DMS114 treated with DMSO at 0.1 percent for 48 hours (cell line): Measurements from ENCODE around the gene COL4A1.

Experiments
- DNase-seq: peaks from one replicate; lab custom pipeline; 2025; ENCODE audit not compliant: unreplicated experiment; lab: John Stamatoyannopoulos, UW

COL4A1 gene

GRCh38 chr13:110225003-110225402 is 82.0 kb downstream of the COL4A1 start:
- no peak for DNase-seq

DNA sequence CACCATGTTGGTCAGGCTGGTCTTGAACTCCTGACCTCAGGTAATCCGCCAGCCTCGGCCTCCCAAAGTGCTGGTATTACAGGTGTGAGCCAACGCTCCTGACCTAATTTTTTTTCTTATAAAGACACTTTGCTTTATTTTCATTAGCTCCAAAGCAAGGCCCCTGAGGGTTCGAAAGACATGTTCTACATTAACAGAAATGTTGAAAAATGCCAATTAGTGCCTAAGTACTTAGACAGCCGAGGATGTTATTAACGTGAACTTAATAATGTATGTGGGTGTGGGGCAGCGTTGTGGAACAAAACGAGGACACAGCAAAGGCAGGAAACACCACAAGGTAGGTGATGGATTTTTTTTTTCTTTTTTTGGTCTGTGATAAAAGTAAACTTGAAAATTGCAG is 82.4 kb downstream of the COL4A1 start:
- DNase-seq, result no peak

GRCh38 chr13:110221406-110222117 is 85.4 kb downstream of the COL4A1 start:
- DNase-seq, result no peak

DNA sequence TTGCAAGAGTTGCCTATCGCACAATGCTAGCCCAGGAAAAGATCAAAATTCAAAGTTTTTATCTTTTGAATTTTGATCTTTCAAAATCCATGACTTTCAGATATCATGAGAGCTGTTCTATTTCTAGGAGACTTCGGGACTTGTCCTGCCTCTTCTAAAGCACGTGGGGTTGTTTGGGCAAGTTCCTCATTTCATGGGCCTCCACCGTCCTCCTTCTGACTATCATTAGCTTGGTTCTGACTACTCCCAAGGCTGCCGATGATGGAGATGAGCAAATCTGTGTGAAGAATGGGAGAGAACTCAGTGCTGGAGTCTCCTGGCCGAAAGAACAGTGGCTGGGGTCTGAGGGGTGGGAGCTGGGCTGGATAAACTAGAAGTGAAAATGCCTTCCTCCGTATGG is 86.5 kb downstream of the COL4A1 start:
- no peak for DNase-seq

- no peak for DNase-seq
Measured at GRCh38 chr13:110218581-110219201, 88.3 kb downstream of the COL4A1 start.

DNA sequence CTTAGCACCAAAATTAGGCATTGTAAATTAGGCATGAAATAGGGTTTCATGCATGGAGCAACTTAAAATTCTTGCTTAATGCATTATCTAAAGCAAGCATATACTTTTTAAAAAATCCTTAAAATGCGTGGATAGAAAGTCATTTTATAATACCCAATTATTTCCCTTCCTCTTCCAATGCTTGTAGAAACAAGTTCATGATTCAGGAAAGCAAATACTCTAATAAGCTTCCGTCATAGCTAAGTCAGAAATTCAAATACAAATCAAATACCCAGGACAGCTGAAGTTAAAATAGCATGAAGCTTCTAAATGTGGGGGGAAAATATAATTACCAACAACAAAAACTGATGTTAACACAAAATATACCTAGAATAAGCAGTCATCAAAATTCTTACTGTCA is 89.1 kb downstream of the COL4A1 start:
- no peak for DNase-seq

DNA sequence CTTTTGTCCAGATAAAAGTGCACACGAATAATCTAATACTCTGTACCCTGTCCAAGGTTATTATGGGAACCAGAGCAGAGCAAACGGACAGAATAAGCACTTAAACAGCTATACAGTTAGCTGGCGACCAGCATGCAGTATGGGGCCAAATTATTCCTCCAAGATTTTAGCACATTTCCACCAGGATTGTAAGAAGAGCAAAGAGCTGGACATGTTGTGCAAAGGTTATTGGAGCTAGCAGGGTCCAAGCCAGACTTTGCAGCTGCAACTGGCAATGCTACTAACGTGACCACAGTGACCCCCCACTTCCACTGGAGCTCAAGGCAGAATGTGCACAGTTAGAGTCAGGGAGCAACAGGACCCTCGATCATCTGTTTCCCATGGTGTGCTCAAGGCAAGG is 89.9 kb downstream of the COL4A1 start:
- no peak for DNase-seq

GRCh38 chr13:110216398-110217041 is 90.4 kb downstream of the COL4A1 start:
- no peak for DNase-seq

DNA sequence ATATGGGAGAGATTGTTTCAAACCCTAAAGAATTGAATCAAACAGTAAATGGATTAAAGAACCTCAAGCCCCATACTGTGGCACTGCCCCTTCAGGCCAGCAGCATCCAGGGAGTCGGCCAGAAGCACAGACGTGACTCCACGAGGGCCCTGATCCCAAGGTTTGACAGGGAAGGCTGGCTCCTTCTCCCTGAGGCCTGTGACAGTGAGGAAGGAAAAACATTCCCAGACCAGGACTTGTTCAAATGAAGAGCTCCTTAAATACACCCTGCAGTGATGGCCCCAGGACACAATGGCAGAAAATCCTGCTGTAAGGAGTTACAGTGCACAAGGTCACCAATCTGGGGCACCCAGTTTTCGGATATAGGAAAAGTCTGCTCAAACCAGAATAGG is 91.0 kb downstream of the COL4A1 start:
- DNase-seq, result no peak

DNA sequence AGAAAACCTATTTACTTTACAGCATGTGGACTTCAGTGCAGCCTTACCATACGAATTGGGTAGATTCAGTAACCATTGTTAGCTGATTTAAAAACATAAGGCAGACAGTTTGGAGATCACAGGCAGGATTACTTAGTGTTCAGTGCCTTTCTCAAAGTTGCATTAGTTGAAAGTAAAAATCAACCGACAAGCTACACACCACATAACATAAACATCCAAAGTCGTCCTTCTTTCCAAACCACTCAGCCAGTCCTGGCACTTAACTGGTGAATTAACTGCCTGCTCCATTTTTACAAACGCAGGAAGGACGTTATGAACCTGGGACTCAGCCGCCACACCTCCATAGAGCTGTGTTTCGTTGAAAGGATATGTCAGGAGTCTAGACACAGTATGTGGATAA is 91.4 kb downstream of the COL4A1 start:
- no peak for DNase-seq

- DNase-seq, result no peak
Measured at GRCh38 chr13:110214637-110215036, 92.3 kb downstream of the COL4A1 start.

DNA sequence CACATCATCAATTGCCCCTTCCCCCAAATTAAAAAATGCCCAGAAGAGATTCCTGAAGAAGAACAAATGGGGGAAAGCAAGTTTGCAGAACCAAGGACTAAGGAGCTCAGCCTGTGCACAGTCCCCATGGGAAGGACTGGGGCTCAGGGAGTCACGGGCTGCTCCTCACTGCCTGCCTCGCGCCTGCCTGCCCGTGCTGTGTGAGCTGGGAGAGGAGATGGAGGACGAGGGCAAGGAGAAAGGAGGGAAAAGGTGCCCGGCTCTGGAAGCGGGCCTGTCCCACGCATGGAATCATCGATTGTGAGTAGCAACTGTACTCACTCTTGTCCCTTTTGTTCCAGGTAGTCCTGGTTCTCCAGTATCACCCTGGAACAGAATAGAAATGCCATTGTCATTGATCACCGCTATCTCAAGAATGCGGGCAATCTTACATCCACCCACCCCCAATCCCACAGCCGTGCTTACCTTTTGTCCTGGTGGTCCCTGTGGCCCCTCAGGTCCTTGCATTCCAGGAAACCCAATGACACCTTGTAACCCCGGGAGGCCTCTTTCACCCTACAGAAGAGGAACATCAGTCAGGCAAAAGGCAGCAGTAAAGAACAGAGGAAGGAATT is 93.4 kb downstream of the COL4A1 start:
- no peak for DNase-seq

DNA sequence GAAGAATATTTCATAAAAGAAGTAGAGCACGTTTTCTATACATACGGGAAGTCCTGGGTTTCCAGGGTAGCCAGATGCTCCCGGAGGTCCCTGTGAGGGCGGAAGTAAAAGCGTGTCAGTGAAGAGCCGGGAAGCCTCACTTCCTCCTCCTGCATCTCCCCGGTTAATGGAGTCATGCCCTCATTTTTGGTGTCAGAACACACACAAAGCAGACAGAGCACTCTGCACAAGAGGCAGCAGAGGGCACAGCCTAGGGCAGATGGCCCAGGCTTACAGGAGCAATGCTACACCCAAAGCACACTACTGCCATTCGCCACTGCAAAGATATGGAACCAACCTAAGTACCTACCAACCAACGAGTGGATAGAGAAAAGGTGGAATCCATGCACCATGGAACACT is 94.4 kb downstream of the COL4A1 start:
- no peak for DNase-seq

DNA sequence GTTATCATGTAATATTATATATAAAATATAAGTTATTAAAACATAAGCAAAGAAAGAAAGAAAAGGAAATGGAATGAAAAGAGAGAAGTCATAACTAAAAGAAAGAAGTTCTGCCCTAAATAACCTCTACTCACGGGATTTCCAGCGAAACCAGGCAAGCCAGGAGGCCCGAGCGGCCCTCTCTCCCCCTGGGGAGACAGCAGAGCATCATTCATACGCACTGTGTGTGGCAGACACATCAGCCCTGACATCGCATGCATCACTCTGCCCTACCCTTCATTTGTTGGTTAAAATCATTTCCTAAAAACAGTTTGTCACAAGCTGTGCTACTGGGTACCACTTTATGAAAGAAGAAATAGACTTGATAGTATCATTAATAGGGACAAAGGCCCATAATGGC is 95.2 kb downstream of the COL4A1 start:
- DNase-seq, result no peak

DNA sequence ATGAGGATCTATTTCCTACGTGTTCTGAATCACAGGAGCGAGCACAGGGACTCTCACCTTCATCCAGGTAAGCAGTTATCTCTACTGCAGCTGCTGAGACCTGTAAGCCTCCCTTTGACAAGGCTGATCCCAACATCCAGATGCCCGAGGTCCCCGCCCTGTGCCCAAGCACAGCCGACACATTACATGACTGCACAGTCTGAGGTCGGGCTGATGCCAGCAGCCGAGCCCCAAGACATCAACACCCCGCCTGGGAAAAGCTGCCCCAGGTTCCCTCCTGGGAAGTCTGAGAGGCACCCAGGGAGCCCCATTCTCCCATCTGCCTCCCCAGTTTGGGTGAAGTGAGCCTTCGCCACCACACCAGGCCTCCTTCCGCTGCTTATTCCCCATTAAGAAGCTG is 95.9 kb downstream of the COL4A1 start:
- no peak for DNase-seq

GRCh38 chr13:110210604-110210985 is 96.4 kb downstream of the COL4A1 start:
- no peak for DNase-seq

- no peak for DNase-seq
Measured at GRCh38 chr13:110209950-110210603, 96.9 kb downstream of the COL4A1 start.

DNA sequence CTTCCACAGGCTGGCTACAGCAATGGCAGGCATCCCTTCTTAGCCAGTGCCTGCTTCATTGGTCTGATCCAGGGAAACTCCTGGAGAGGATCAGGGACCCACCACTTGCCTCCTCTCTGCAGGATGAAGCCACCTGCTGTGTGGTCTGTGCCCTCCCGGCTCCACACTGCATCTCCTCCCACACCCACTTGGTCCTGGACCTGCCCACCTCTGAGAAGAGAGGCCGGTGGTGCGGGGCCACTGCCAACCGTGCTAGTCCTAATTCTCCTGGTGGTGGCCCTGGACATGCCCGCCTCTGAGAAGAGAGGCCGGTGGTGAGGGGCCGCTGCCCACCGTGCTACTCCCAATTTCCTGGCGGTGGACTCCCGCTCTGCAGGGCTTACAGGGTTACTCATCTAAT is 98.8 kb downstream of the COL4A1 start:
- DNase-seq, result no peak

- no peak for DNase-seq
Measured at GRCh38 chr13:110206996-110207395, 100.0 kb downstream of the COL4A1 start.

GRCh38 chr13:110206185-110206584 is 100.8 kb downstream of the COL4A1 start:
- no peak for DNase-seq

DNA sequence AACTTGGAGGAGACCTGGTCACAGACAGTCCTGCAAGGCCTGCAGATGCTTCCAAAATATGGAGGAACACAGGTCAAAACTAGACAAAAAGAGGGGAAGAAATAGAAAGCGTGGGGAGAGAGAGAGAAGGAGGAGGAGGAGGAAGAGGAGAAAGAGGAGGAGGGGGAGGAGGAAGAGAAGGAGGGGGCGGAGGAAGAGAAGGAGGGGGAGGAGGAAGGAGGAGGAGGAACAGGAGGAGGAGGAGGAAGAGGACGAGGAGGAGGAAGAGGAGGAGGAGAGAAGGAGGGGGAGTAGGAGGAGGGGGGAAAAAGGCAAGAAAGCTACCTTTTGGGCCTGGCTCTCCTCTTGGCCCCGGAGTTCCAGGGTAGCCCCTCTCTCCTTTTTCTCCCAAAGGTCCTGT is 105.8 kb downstream of the COL4A1 start:
- DNase-seq, result no peak
